ENCODE measurements around the gene BUB1B.
A peak's percentile ranks its signal among the peaks of the same experiment; 100 is the strongest.
"Not testable (repeated sequence)": the region's sequence is repeated elsewhere in the genome, so short reads cannot be mapped to it uniquely, and the experiment has no call there.

BUB1B gene

GRCh38 chr15:40124807-40125285, 36.0 kb upstream of the BUB1B start:
- not testable (repeated sequence) for DNase-seq (ENCODE audit: low spot score in 2 of 2); H3K27ac Mint-ChIP-seq (ENCODE audit: low read depth)

GRCh38 chr15:40125950-40126349, 34.9 kb upstream of the BUB1B start:
- no peak overlapping the region for H3K4me3 Mint-ChIP-seq
- no peak overlapping the region for H3K27ac Mint-ChIP-seq (ENCODE audit: low read depth)
- H3K27me3 Mint-ChIP-seq, result peaks cover 31% of the 10 kb centered on the region
- DNase-seq (ENCODE audit: low spot score in 2 of 2) (no peak), ATAC-seq (replicated peaks; ENCODE audit: extremely low read depth, poor library complexity, severe bottlenecking) (no peak)
- peaks cover 3% of the 10 kb centered on the region for H3K36me3 Mint-ChIP-seq (ENCODE audit: insufficient read depth)
- no peaks in the 10 kb centered on the region for H3K9me3 Mint-ChIP-seq
- no peaks in the 10 kb centered on the region for H3K4me1 Mint-ChIP-seq

More at GRCh38 chr15:40124807-40125285, 36.0 kb upstream of the BUB1B start:
- not testable (repeated sequence) for ATAC-seq (replicated peaks; ENCODE audit: extremely low read depth, poor library complexity, severe bottlenecking); H3K9me3 Mint-ChIP-seq; H3K36me3 Mint-ChIP-seq (ENCODE audit: insufficient read depth); H3K4me1 Mint-ChIP-seq; H3K4me3 Mint-ChIP-seq
- peaks cover 31% of the 10 kb centered on the region for H3K27me3 Mint-ChIP-seq

- peaks cover 31% of the 10 kb centered on the region for H3K27me3 Mint-ChIP-seq
- H3K4me1 Mint-ChIP-seq, result no peaks in the 10 kb centered on the region
- peaks cover 4% of the 10 kb centered on the region for H3K36me3 Mint-ChIP-seq (ENCODE audit: insufficient read depth)
- H3K4me3 Mint-ChIP-seq, result no peak overlapping the region
- peak; percentile 48 for ATAC-seq (replicated peaks; ENCODE audit: extremely low read depth, poor library complexity, severe bottlenecking)
- DNase-seq (ENCODE audit: low spot score in 2 of 2), result no peak
- H3K27ac Mint-ChIP-seq (ENCODE audit: low read depth), result no peak overlapping the region
- H3K9me3 Mint-ChIP-seq, result no peaks in the 10 kb centered on the region
Measured at GRCh38 chr15:40128766-40129660, 31.9 kb upstream of the BUB1B start.

GRCh38 chr15:40130118-40130517, 30.8 kb upstream of the BUB1B start:
- no peak overlapping the region for H3K27ac Mint-ChIP-seq (ENCODE audit: low read depth)
- H3K4me3 Mint-ChIP-seq, result no peak overlapping the region
- H3K27me3 Mint-ChIP-seq, result peaks cover 31% of the 10 kb centered on the region
- ATAC-seq (replicated peaks; ENCODE audit: extremely low read depth, poor library complexity, severe bottlenecking) (no peak), DNase-seq (ENCODE audit: low spot score in 2 of 2) (no peak)
- H3K36me3 Mint-ChIP-seq (ENCODE audit: insufficient read depth), result peaks cover 4% of the 10 kb centered on the region
- H3K9me3 Mint-ChIP-seq, result no peaks in the 10 kb centered on the region
- no peaks in the 10 kb centered on the region for H3K4me1 Mint-ChIP-seq

- H3K27me3 Mint-ChIP-seq, result peaks cover 31% of the 10 kb centered on the region
- DNase-seq (ENCODE audit: low spot score in 2 of 2), result no peak
- H3K4me1 Mint-ChIP-seq, result no peaks in the 10 kb centered on the region
- no peaks in the 10 kb centered on the region for H3K9me3 Mint-ChIP-seq
- no peak for ATAC-seq (replicated peaks; ENCODE audit: extremely low read depth, poor library complexity, severe bottlenecking)
- H3K36me3 Mint-ChIP-seq (ENCODE audit: insufficient read depth), result peaks cover 4% of the 10 kb centered on the region
- H3K27ac Mint-ChIP-seq (ENCODE audit: low read depth), result no peak overlapping the region
- H3K4me3 Mint-ChIP-seq, result no peak overlapping the region
Measured at GRCh38 chr15:40130799-40131502, 29.9 kb upstream of the BUB1B start.

- Mint-ChIP-seq H3K36me3 (ENCODE audit: insufficient read depth) (peaks cover 4% of the 10 kb centered on the region), H3K9me3 (no peaks in the 10 kb centered on the region), H3K27ac (ENCODE audit: low read depth) (no peak overlapping the region), H3K4me1 (no peaks in the 10 kb centered on the region), H3K4me3 (no peak overlapping the region), H3K27me3 (peaks cover 14% of the 10 kb centered on the region)
- no peak for DNase-seq (ENCODE audit: low spot score in 2 of 2)
- no peak for ATAC-seq (replicated peaks; ENCODE audit: extremely low read depth, poor library complexity, severe bottlenecking)
Measured at GRCh38 chr15:40133544-40133943, 27.3 kb upstream of the BUB1B start.

- DNase-seq (ENCODE audit: low spot score in 2 of 2), result no peak
- no peak for ATAC-seq (replicated peaks; ENCODE audit: extremely low read depth, poor library complexity, severe bottlenecking)
- H3K9me3 Mint-ChIP-seq, result no peaks in the 10 kb centered on the region
- no peaks in the 10 kb centered on the region for H3K4me1 Mint-ChIP-seq
- H3K27me3 Mint-ChIP-seq, result peaks cover under 1% of the 10 kb centered on the region
- H3K36me3 Mint-ChIP-seq (ENCODE audit: insufficient read depth), result peaks cover 2% of the 10 kb centered on the region
- no peak overlapping the region for H3K4me3 Mint-ChIP-seq
- H3K27ac Mint-ChIP-seq (ENCODE audit: low read depth), result no peak overlapping the region
Measured at GRCh38 chr15:40134885-40135284, 26.0 kb upstream of the BUB1B start.

- not testable (repeated sequence) for H3K4me1 Mint-ChIP-seq; DNase-seq (ENCODE audit: low spot score in 2 of 2); H3K36me3 Mint-ChIP-seq (ENCODE audit: insufficient read depth); ATAC-seq (replicated peaks; ENCODE audit: extremely low read depth, poor library complexity, severe bottlenecking); H3K27ac Mint-ChIP-seq (ENCODE audit: low read depth); H3K27me3 Mint-ChIP-seq; H3K4me3 Mint-ChIP-seq; H3K9me3 Mint-ChIP-seq
Measured at GRCh38 chr15:40135846-40136450, 24.9 kb upstream of the BUB1B start.

- Mint-ChIP-seq H3K4me1 (no peaks in the 10 kb centered on the region), H3K4me3 (no peak overlapping the region), H3K27ac (ENCODE audit: low read depth) (no peak overlapping the region), H3K9me3 (no peaks in the 10 kb centered on the region), H3K27me3 (no peaks in the 10 kb centered on the region), H3K36me3 (ENCODE audit: insufficient read depth) (no peaks in the 10 kb centered on the region)
- ATAC-seq (replicated peaks; ENCODE audit: extremely low read depth, poor library complexity, severe bottlenecking), result no peak
- no peak for DNase-seq (ENCODE audit: low spot score in 2 of 2)
Measured at GRCh38 chr15:40136470-40137302, 24.2 kb upstream of the BUB1B start.

- no peak for ATAC-seq (replicated peaks; ENCODE audit: extremely low read depth, poor library complexity, severe bottlenecking)
- Mint-ChIP-seq H3K4me1 (no peaks in the 10 kb centered on the region), H3K4me3 (no peak overlapping the region), H3K36me3 (ENCODE audit: insufficient read depth) (peaks cover 2% of the 10 kb centered on the region), H3K27ac (ENCODE audit: low read depth) (no peak overlapping the region), H3K27me3 (no peaks in the 10 kb centered on the region), H3K9me3 (no peaks in the 10 kb centered on the region)
- no peak for DNase-seq (ENCODE audit: low spot score in 2 of 2)
Measured at GRCh38 chr15:40137303-40138200, 23.3 kb upstream of the BUB1B start.

GRCh38 chr15:40138201-40138570, 22.7 kb upstream of the BUB1B start:
- H3K27ac Mint-ChIP-seq (ENCODE audit: low read depth); H3K4me3 Mint-ChIP-seq; ATAC-seq (replicated peaks; ENCODE audit: extremely low read depth, poor library complexity, severe bottlenecking); H3K9me3 Mint-ChIP-seq; H3K4me1 Mint-ChIP-seq; H3K36me3 Mint-ChIP-seq (ENCODE audit: insufficient read depth); DNase-seq (ENCODE audit: low spot score in 2 of 2); H3K27me3 Mint-ChIP-seq: not testable (repeated sequence)
